Peyer's patch (tissue), 4 donors: Measurements from ENCODE around the gene MIA. TPM values are rescaled to one million over a fixed set of nuclear protein-coding genes. Genes with fewer than 3 reads are reported as not detected.

Experiments used
- DNase-seq, 3 donors: peaks; one replicate each; pipeline ENCODE4 v3.0.0-alpha.2; 2017 to 2019
- H3K27ac ChIP-seq, 4 donors: fragments of 200-600 bp; sonication (generic); one replicate each; pipeline ENCODE4 v1.5.1; 2016 to 2019
- H3K27me3 ChIP-seq, 2 donors: fragments of 200-600 bp; sonication (generic); one replicate each; pipeline ENCODE4 v1.5.1; 2019
- H3K36me3 ChIP-seq, 3 donors: fragments of 200-600 bp; sonication (generic); one replicate each; pipeline ENCODE4 v1.5.1; 2016 to 2019
- H3K4me1 ChIP-seq, 4 donors: fragments of 200-600 bp; sonication (generic); one replicate each; pipeline ENCODE4 v1.5.1; 2016 to 2019
- H3K4me3 ChIP-seq, 4 donors: fragments of 200-600 bp; sonication (generic); 1 replicate in 3 of 4; 2 replicates in 1 of 4; pipeline ENCODE4 v1.5.1; 2016 to 2019; ENCODE audit warnings: mild to moderate bottlenecking in 1 of 4
- H3K9me3 ChIP-seq, 4 donors: fragments of 200-600 bp; sonication (generic); one replicate each; pipeline ENCODE4 v1.5.1; 2016 to 2019; ENCODE audit warnings: mild to moderate bottlenecking in 1 of 4
- POLR2A ChIP-seq, 2 donors: fragments of 450-650 bp; IDR thresholded peaks; one replicate each; pipeline ENCODE4 v1.5.1; 2017; ENCODE audit warnings: antibody characterized with exemption in 2 of 2, mild to moderate bottlenecking in 2 of 2, moderate library complexity in 2 of 2
- total RNA-seq, 4 donors: library from RNA; depleted of rRNA; stranded (reverse); fragments of >200 nt; gene quantifications; one replicate each; pipeline ENCODE4 v1.1.0, GENCODE V29; 2016
- TF ChIP-seq, protein P1 (sequence below), 6 experiments: fragments of 450-650 bp in 4 of 6; fragments of 200-600 bp in 2 of 6; sonication (generic) in 1 of 6; IDR thresholded peaks; one replicate each; pipeline ENCODE4 v1.5.1; 2017 to 2019; ENCODE audit warnings: antibody characterized with exemption in 6 of 6, mild to moderate bottlenecking in 3 of 6, moderate library complexity in 1 of 6

Gene MIA
- total RNA-seq, 4 donors from 2014 or later = 4.0 TPM; not detected in 3

DNA sequence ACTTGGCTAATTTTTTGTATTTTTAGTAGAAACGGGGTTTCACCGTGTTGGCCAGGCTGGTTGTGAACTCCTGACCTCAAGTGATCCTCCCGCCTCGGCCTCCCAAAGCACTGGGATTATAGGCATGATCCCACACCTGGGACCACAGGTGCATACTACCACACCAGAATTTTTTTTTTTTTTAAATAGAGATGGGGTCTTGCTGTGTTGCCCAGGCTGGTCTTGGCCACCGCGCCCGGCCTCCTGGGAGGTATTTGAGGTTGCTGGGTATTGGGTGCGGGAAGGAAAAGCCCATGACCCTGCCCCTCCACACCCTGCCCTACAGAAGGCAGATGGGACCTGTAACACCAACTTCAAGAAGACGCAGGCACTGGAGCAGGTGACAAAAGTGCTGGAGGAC is 38.7 kb upstream of the MIA start:
- Histone ChIP-seq H3K4me3 (no peak overlapping the region), H3K27ac (peak overlapping the region in 3 of 4 donors; percentile 27 to 72 (median 69))

GRCh38 chr19:40737102-40737644 is 38.1 kb upstream of the MIA start:
- Histone ChIP-seq H3K9me3 (no peaks in the 10 kb centered on the region), H3K4me1 (peaks cover 0 to 18% (median 0%) of the 10 kb centered on the region in 4 donors), H3K27ac (peak overlapping the region in 3 of 4 donors; percentile 27 to 72 (median 69)), H3K36me3 (peaks cover 0 to 84% (median 0%) of the 10 kb centered on the region in 3 donors), H3K4me3 (no peak overlapping the region), H3K27me3 (no peaks in the 10 kb centered on the region)
- TF ChIP-seq, protein P1, sequence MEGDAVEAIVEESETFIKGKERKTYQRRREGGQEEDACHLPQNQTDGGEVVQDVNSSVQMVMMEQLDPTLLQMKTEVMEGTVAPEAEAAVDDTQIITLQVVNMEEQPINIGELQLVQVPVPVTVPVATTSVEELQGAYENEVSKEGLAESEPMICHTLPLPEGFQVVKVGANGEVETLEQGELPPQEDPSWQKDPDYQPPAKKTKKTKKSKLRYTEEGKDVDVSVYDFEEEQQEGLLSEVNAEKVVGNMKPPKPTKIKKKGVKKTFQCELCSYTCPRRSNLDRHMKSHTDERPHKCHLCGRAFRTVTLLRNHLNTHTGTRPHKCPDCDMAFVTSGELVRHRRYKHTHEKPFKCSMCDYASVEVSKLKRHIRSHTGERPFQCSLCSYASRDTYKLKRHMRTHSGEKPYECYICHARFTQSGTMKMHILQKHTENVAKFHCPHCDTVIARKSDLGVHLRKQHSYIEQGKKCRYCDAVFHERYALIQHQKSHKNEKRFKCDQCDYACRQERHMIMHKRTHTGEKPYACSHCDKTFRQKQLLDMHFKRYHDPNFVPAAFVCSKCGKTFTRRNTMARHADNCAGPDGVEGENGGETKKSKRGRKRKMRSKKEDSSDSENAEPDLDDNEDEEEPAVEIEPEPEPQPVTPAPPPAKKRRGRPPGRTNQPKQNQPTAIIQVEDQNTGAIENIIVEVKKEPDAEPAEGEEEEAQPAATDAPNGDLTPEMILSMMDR (IDR thresholded peaks at IDR 0.05) = no peak
- no peak for TF ChIP-seq POLR2A (IDR thresholded peaks at IDR 0.05)
- no peak for DNase-seq

More for the DNA sequence above, 38.7 kb upstream of the MIA start:
- H3K4me1 ChIP-seq = peaks cover 0 to 18% (median 0%) of the 10 kb centered on the region in 4 donors
- H3K36me3 ChIP-seq = peaks cover 0 to 89% (median 0%) of the 10 kb centered on the region in 3 donors
- no peak for TF ChIP-seq POLR2A (IDR thresholded peaks at IDR 0.05)
- TF ChIP-seq, protein P1 (IDR thresholded peaks at IDR 0.05) = no peak
- no peak for DNase-seq
- no peaks in the 10 kb centered on the region for H3K9me3 ChIP-seq
- H3K27me3 ChIP-seq = no peaks in the 10 kb centered on the region

DNA sequence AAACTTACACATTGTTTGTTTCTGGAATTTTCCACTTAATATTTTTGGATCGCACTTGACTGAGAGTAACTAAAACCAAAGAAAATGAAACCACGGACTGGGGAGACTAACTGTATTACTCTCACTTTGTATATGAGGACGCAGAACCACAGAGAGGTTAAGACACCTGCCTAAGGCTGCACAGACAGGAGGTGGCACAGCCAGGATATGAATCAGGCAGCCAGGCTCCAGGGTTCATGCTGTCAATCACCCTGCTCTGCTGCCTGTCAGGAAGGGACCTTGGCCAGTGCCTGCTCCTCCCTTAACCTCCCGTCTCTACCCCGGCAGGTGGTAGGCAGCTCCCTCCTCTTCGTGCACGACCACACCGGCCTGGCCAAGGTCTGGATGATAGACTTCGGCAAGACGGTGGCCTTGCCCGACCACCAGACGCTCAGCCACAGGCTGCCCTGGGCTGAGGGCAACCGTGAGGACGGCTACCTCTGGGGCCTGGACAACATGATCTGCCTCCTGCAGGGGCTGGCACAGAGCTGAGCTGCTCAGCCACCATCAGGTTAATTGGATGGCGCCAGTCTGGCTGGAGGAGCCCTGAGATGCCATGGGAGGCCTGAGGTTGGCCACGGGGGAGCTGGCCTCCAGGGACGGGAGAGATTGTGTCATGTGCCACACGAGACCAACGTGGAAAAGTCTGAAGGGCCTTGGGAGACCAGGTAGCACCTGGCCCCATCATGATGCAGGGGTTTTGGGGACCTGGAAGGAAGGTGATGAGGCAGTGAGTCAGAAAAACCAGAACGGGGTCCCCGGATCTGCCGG is 36.1 kb upstream of the MIA start:
- Histone ChIP-seq H3K36me3 (peaks cover 0 to 64% (median 0%) of the 10 kb centered on the region in 3 donors), H3K27ac (peak overlapping the region in 1 of 4 donors; percentile 0), H3K9me3 (no peaks in the 10 kb centered on the region), H3K27me3 (no peaks in the 10 kb centered on the region), H3K4me3 (no peak overlapping the region), H3K4me1 (peaks cover 0 to 18% (median 0%) of the 10 kb centered on the region in 4 donors)
- no peak for DNase-seq
- TF ChIP-seq, protein P1 (IDR thresholded peaks at IDR 0.05) = no peak
- TF ChIP-seq POLR2A (IDR thresholded peaks at IDR 0.05) = no peak

DNA sequence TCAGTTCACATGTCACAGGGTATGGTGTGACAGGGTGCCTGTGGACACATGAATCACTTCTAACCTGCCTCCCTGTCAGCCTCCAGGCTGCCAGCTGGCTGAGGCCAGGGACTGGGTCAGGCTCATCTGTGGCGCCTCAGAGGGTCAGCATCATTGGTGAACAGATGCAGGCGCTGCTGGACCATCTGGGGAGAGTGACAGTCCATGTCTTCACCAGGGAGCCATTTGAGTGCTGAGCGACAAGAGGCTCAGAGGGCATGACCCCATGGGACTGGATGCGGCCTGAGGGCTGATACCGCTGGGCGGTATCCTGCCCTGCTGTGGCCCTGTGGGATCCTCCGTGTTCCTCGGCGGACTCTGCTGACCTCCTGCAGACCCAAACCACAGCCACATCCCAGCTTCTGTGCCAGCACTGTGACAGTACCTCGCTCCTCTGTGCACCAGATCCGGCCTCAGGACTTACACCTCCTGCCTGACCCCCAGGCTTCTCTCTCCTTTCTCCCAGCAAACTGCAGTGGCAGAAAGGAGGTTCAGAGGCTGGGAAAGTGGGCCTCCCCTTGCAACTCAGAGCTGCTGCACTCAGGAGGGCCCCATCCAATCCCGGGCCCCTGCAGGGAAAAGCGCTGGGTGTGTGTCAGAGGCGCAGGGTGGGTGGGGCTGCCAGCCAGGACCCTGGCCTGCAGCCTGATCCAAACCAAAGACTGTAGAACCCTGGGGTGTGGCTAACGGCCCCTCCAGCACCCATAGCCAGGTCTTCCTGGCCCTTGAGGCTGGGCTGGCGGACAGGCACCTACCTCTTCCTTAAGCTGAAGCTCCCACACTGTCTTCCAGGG is 35.2 kb upstream of the MIA start:
- H3K9me3 ChIP-seq = no peaks in the 10 kb centered on the region
- TF ChIP-seq POLR2A (IDR thresholded peaks at IDR 0.05) = no peak
- TF ChIP-seq, protein P1 (IDR thresholded peaks at IDR 0.05) = no peak
- peaks cover 0 to 18% (median 0%) of the 10 kb centered on the region in 4 donors for H3K4me1 ChIP-seq
- H3K27ac ChIP-seq = peak overlapping the region in 3 of 4 donors; percentile 0 to 58 (median 10)
- H3K36me3 ChIP-seq = peaks cover 0 to 55% (median 0%) of the 10 kb centered on the region in 3 donors
- DNase-seq = no peak
- no peaks in the 10 kb centered on the region for H3K27me3 ChIP-seq
- no peak overlapping the region for H3K4me3 ChIP-seq

DNA sequence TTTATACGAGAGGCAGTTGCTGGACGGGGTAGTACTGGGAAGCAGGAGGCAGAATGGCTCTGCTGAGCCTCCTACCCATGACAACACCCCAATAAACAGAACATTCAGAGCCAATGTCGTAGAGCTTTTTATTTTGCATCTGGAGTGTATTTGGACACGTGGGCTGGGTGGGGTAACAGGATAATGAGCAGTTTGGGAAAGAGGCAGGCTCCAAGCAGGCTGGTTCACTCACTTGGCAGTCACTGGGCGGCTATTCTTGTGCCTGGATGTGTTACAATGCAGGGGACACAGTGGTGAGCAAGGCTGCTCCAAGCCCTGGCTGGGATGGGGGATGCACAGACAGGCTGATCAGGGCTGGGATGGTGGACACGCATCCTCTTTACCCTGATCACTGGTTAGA is 34.6 kb upstream of the MIA start:
- Histone ChIP-seq H3K4me1 (peaks cover 0 to 13% (median 0%) of the 10 kb centered on the region in 4 donors), H3K27me3 (no peaks in the 10 kb centered on the region), H3K4me3 (no peak overlapping the region), H3K36me3 (peaks cover 0 to 48% (median 0%) of the 10 kb centered on the region in 3 donors), H3K27ac (peak overlapping the region in 1 of 4 donors; percentile 58), H3K9me3 (no peaks in the 10 kb centered on the region)
- TF ChIP-seq, protein P1 (IDR thresholded peaks at IDR 0.05) = no peak
- no peak for TF ChIP-seq POLR2A (IDR thresholded peaks at IDR 0.05)
- DNase-seq = no peak
